Breast epithelium (tissue), 3 donors: Measurements from ENCODE around the gene CD300E.

Experiments
- CTCF ChIP-seq, 3 donors: fragments of 450-650 bp; IDR thresholded peaks; one replicate each; pipeline ENCODE4 v1.5.1; 2016 to 2017; ENCODE audit warnings: antibody characterized with exemption in 3 of 3, mild to moderate bottlenecking in 3 of 3, moderate library complexity in 3 of 3
- POLR2A ChIP-seq: fragments of 450-650 bp; IDR thresholded peaks from one replicate; pipeline ENCODE4 v1.6.1; 2016; ENCODE audit warnings: antibody characterized with exemption, mild to moderate bottlenecking, moderate library complexity
- POLR2AphosphoS5 ChIP-seq, 3 donors: sonication (generic); formaldehyde crosslinking; IDR thresholded peaks; one replicate each; pipeline ENCODE4 v1.6.1; 2017; ENCODE audit warnings: antibody characterized with exemption in 3 of 3

DNA sequence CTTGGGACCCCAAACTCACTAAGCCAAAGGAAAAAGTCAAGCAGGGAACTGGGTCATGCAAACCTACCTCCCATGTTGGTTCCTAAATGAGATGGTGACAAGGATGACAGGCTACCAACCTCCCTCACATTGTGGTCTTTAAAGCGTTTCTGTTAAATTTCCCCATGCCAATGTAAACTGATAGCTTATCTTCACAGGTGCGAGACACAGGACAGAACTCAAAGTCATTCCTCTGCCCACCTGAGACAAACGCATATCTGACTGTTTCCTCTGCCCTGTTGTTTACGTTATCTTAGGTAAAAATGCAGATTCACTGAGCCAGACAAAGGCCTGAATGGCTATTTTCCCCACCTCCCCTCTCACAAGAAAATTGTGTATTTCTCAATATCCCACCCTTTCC, 19.0 kb upstream of the CD300E start:
- no peak for TF ChIP-seq CTCF (IDR thresholded peaks at IDR 0.05)
- no peak for TF ChIP-seq POLR2AphosphoS5 (IDR thresholded peaks at IDR 0.05)
- no peak for TF ChIP-seq POLR2A
